Colonic mucosa (tissue), 4 donors: ENCODE results near the gene LPGAT1. TPM values are rescaled to one million over a fixed set of nuclear protein-coding genes. Genes with fewer than 3 reads are reported as not detected.
"Not testable (repeated sequence)": the region's sequence is repeated elsewhere in the genome, so short reads cannot be mapped to it uniquely, and the experiment has no call there.

Experiments
- DNase-seq: peaks from one replicate; pipeline ENCODE4 v3.0.0-alpha.2; 2020
- H3K27ac ChIP-seq: fragments of 200-600 bp; one replicate; pipeline ENCODE4 v1.8.0; 2021
- H3K27me3 ChIP-seq: fragments of 200-600 bp; one replicate; pipeline ENCODE4 v1.8.0; 2021
- H3K36me3 ChIP-seq: fragments of 200-600 bp; one replicate; pipeline ENCODE4 v1.8.0; 2021
- H3K4me1 ChIP-seq: fragments of 200-600 bp; one replicate; pipeline ENCODE4 v1.8.0; 2021; ENCODE audit warnings: mild to moderate bottlenecking
- H3K4me3 ChIP-seq: fragments of 200-600 bp; one replicate; pipeline ENCODE4 v1.8.0; 2021
- H3K9ac ChIP-seq, 2 donors: one replicate each; pipeline ENCODE4 v1.7.0; 2013; ENCODE audit warnings: control low read depth in 2 of 2, low read depth in 2 of 2, low read length in 2 of 2
- H3K9me3 ChIP-seq: fragments of 200-600 bp; one replicate; pipeline ENCODE4 v1.8.0; 2021
- CTCF ChIP-seq: fragments of 200-600 bp; IDR thresholded peaks from one replicate; pipeline ENCODE4 v1.8.0; 2022; ENCODE audit warnings: antibody characterized with exemption, mild to moderate bottlenecking
- intact Hi-C: fragments of 100-400 bp; cut with DNase I; formaldehyde crosslinking; loops from one replicate; pipeline ENCODE4 v1.14.1; 2022
- total RNA-seq, 2 donors: library from RNA; stranded (reverse); fragmentation: NEBNext Ultra II Directional in 1 of 2; extraction: Animal tissue kit (Norgen Biotek cat#: 25700) in 1 of 2; gene quantifications; one replicate each; pipeline ENCODE4 v1.2.1, GENCODE V29; 2021
- donor health status: healthy.
- donor health status: DM: no; HTN: no; CAD: no.
- donor health status: DM: no; HTN: no; CAD: no.

Gene LPGAT1
- 10 to 100 TPM; 44.2 to 50.8 TPM for total RNA-seq

- peak; percentile 47 for TF ChIP-seq CTCF
- peak; percentile 76 for DNase-seq
These were observed at the start of gene LPGAT1 for GRCh38 chr1:211830328-211831142. TSS of gene LPGAT1 (minus strand) at chr1:211830763. CDS start at chr1:211829296, 1,467 bp downstream.

GRCh38 chr1:211879475-211879874, 48.9 kb upstream of the LPGAT1 start:
- Histone ChIP-seq H3K27me3 (no peaks in the 10 kb centered on the region), H3K27ac (no peak overlapping the region), H3K9me3 (no peaks in the 10 kb centered on the region), H3K4me1 (no peaks in the 10 kb centered on the region), H3K36me3 (no peaks in the 10 kb centered on the region), H3K9ac (no peak overlapping the region), H3K4me3 (no peak overlapping the region)
- TF ChIP-seq CTCF = no peak
- no peak for DNase-seq
- intact Hi-C loops = no loop called here

More at GRCh38 chr1:211830328-211831142, at the start of gene LPGAT1:
- no peaks in the 10 kb centered on the region for H3K36me3 ChIP-seq
- no peaks in the 10 kb centered on the region for H3K4me1 ChIP-seq
- peak within 1 kb of the TSS; percentile 66 for H3K4me3 ChIP-seq
- H3K27me3 ChIP-seq = no peaks in the 10 kb centered on the region
- intact Hi-C loops = loop anchor here (5.0 kb wide), 2 partner anchors 117 to 133 kb away; no protein-coding TSS in a partner anchor
- H3K9me3 ChIP-seq = no peaks in the 10 kb centered on the region
- peak within 1 kb of the TSS; percentile 75 to 79 for H3K9ac ChIP-seq
- H3K27ac ChIP-seq = peak within 1 kb of the TSS; percentile 83

GRCh38 chr1:211876851-211877590, 46.5 kb upstream of the LPGAT1 start:
- no peak overlapping the region for H3K27ac ChIP-seq
- H3K4me1 ChIP-seq = no peaks in the 10 kb centered on the region
- H3K4me3 ChIP-seq = no peak overlapping the region
- no peaks in the 10 kb centered on the region for H3K27me3 ChIP-seq
- no peaks in the 10 kb centered on the region for H3K36me3 ChIP-seq
- no peak for TF ChIP-seq CTCF
- H3K9ac ChIP-seq = no peak overlapping the region
- intact Hi-C loops = no loop called here
- no peaks in the 10 kb centered on the region for H3K9me3 ChIP-seq
- DNase-seq = no peak

- Histone ChIP-seq H3K36me3 (no peaks in the 10 kb centered on the region), H3K9me3 (no peaks in the 10 kb centered on the region), H3K4me3 (no peak overlapping the region), H3K27me3 (no peaks in the 10 kb centered on the region), H3K4me1 (no peaks in the 10 kb centered on the region), H3K27ac (no peak overlapping the region), H3K9ac (no peak overlapping the region)
- intact Hi-C loops = no loop called here
- no peak for DNase-seq
- no peak for TF ChIP-seq CTCF
These were observed 45.0 kb upstream of the LPGAT1 start for GRCh38 chr1:211875541-211875940.

- H3K27me3 ChIP-seq = no peaks in the 10 kb centered on the region
- H3K27ac ChIP-seq = no peak overlapping the region
- H3K4me3 ChIP-seq = no peak overlapping the region
- H3K36me3 ChIP-seq = no peaks in the 10 kb centered on the region
- H3K4me1 ChIP-seq = no peaks in the 10 kb centered on the region
- no peak for TF ChIP-seq CTCF
- no peak for DNase-seq
- no peaks in the 10 kb centered on the region for H3K9me3 ChIP-seq
- H3K9ac ChIP-seq = no peak overlapping the region
- intact Hi-C loops = no loop called here
These were observed 44.2 kb upstream of the LPGAT1 start for GRCh38 chr1:211874521-211875347.

GRCh38 chr1:211873731-211874130, 43.2 kb upstream of the LPGAT1 start:
- not testable (repeated sequence) for H3K9me3 ChIP-seq

More at GRCh38 chr1:211873731-211874130, 43.2 kb upstream of the LPGAT1 start:
- DNase-seq, H3K36me3 ChIP-seq, H3K27ac ChIP-seq, intact Hi-C loops, H3K27me3 ChIP-seq, H3K4me1 ChIP-seq, H3K4me3 ChIP-seq, H3K9ac ChIP-seq: not testable (repeated sequence)
